Stimulated activated CD4-positive, alpha-beta T cell treated with anti-CD3 and anti-CD28 coated beads, Interleukin-1b, Interleukin-23, amount 100 ng/mL, for 1 hour (primary cell): ENCODE results near the gene SLC34A1.
"Not testable (repeated sequence)": the region's sequence is repeated elsewhere in the genome, so short reads cannot be mapped to it uniquely, and the experiment has no call there.

ENCODE experiments used
- DNase-seq, 2 donors: peaks; one replicate each; pipeline ENCODE4 v3.0.0-alpha.2; 2020; ENCODE audit warnings: low read depth in 2 of 2

SLC34A1 gene

GRCh38 chr5:177410575-177410974, 26.3 kb downstream of the SLC34A1 start:
- no peak for DNase-seq

- DNase-seq: no peak
Observed at GRCh38 chr5:177412603-177413233, 28.5 kb downstream of the SLC34A1 start.

- no peak for DNase-seq
Observed at GRCh38 chr5:177414481-177414880, 30.2 kb downstream of the SLC34A1 start.

- not testable (repeated sequence) for DNase-seq
Observed at GRCh38 chr5:177417081-177417480, 32.8 kb downstream of the SLC34A1 start.

- DNase-seq: no peak
Observed at GRCh38 chr5:177419046-177419445, 34.8 kb downstream of the SLC34A1 start.

- DNase-seq: not testable (repeated sequence)
Observed at GRCh38 chr5:177420472-177420871, 36.2 kb downstream of the SLC34A1 start.

- DNase-seq: no peak
Observed at GRCh38 chr5:177421062-177421798, 37.0 kb downstream of the SLC34A1 start.

GRCh38 chr5:177423671-177424070, 39.4 kb downstream of the SLC34A1 start:
- DNase-seq: no peak

- no peak for DNase-seq
Observed at GRCh38 chr5:177425196-177425800, 41.1 kb downstream of the SLC34A1 start.

- DNase-seq: peak; percentile 93 to 100
Observed at GRCh38 chr5:177425801-177426565, 41.7 kb downstream of the SLC34A1 start.

GRCh38 chr5:177426566-177427210, 42.5 kb downstream of the SLC34A1 start, which contains the start of gene GRK6:
GRK6 (plus strand) TSS chr5:177426676; CDS start chr5:177426846, 170 bp downstream.
- DNase-seq: no peak

- DNase-seq: no peak
Observed at GRCh38 chr5:177427211-177427822, 43.1 kb downstream of the SLC34A1 start.

- no peak for DNase-seq
Observed at GRCh38 chr5:177427919-177428573, 43.8 kb downstream of the SLC34A1 start.

GRCh38 chr5:177428574-177429217, 44.5 kb downstream of the SLC34A1 start:
- no peak for DNase-seq

- DNase-seq: peak; percentile 60 to 73
Observed at GRCh38 chr5:177429248-177430040, 45.2 kb downstream of the SLC34A1 start.

GRCh38 chr5:177430140-177430951, 46.1 kb downstream of the SLC34A1 start:
- DNase-seq: no peak

GRCh38 chr5:177430972-177431316, 46.7 kb downstream of the SLC34A1 start:
- DNase-seq: no peak

- DNase-seq: no peak
Observed at GRCh38 chr5:177431317-177432142, 47.3 kb downstream of the SLC34A1 start.
